Choroid plexus epithelial cell (primary cell): Measurements from ENCODE around the gene CALR.
"Not testable (repeated sequence)": the region's sequence is repeated elsewhere in the genome, so short reads cannot be mapped to it uniquely, and the experiment has no call there.

Experiments
- DNase-seq: peaks from one replicate; pipeline ENCODE4 v3.0.0-alpha.2; 2010; ENCODE audit warnings: low read depth
- H3K4me3 ChIP-seq: 2 replicates; pipeline ENCODE4 v1.5.1; 2011; ENCODE audit warnings: low read depth, mild to moderate bottlenecking, control low read depth, low read length, moderate library complexity
- CTCF ChIP-seq: conservative IDR thresholded peaks from 2 replicates; pipeline ENCODE4 v1.5.1; 2011; ENCODE audit warnings: low read depth, mild to moderate bottlenecking, control low read depth, inconsistent platforms, low read length, moderate library complexity

The CALR gene

GRCh38 chr19:12907166-12907565, 31.2 kb upstream of the CALR start:
- no peak for TF ChIP-seq CTCF
- no peak for DNase-seq
- H3K4me3 ChIP-seq = no peak overlapping the region

GRCh38 chr19:12912571-12912970, 25.8 kb upstream of the CALR start:
- H3K4me3 ChIP-seq = no peak overlapping the region
- no peak for DNase-seq
- no peak for TF ChIP-seq CTCF

GRCh38 chr19:12913011-12913561, 25.3 kb upstream of the CALR start:
- peak overlapping the region; percentile 41 for H3K4me3 ChIP-seq
- TF ChIP-seq CTCF = no peak
- peak; percentile 75 for DNase-seq

GRCh38 chr19:12913851-12914690, 24.3 kb upstream of the CALR start:
- no peak overlapping the region for H3K4me3 ChIP-seq
- peak; percentile 54 for DNase-seq
- TF ChIP-seq CTCF = no peak

GRCh38 chr19:12915860-12916259, 22.5 kb upstream of the CALR start:
- not testable (repeated sequence) for DNase-seq

GRCh38 chr19:12918253-12918652, 20.2 kb upstream of the CALR start:
- no peak for DNase-seq
- H3K4me3 ChIP-seq = no peak overlapping the region
- no peak for TF ChIP-seq CTCF

More at GRCh38 chr19:12915860-12916259, 22.5 kb upstream of the CALR start:
- not testable (repeated sequence) for H3K4me3 ChIP-seq

GRCh38 chr19:12921047-12921446, 17.4 kb upstream of the CALR start:
- no peak for DNase-seq
- no peak overlapping the region for H3K4me3 ChIP-seq
- no peak for TF ChIP-seq CTCF
